CD4-positive, alpha-beta T cell treated with Interleukin-4 for 4 hours (primary cell): Measurements from ENCODE around the gene ATF7IP.

ENCODE experiments used
- DNase-seq: peaks from one replicate; pipeline ENCODE4 v3.0.0-alpha.2; 2020

ATF7IP gene

DNA sequence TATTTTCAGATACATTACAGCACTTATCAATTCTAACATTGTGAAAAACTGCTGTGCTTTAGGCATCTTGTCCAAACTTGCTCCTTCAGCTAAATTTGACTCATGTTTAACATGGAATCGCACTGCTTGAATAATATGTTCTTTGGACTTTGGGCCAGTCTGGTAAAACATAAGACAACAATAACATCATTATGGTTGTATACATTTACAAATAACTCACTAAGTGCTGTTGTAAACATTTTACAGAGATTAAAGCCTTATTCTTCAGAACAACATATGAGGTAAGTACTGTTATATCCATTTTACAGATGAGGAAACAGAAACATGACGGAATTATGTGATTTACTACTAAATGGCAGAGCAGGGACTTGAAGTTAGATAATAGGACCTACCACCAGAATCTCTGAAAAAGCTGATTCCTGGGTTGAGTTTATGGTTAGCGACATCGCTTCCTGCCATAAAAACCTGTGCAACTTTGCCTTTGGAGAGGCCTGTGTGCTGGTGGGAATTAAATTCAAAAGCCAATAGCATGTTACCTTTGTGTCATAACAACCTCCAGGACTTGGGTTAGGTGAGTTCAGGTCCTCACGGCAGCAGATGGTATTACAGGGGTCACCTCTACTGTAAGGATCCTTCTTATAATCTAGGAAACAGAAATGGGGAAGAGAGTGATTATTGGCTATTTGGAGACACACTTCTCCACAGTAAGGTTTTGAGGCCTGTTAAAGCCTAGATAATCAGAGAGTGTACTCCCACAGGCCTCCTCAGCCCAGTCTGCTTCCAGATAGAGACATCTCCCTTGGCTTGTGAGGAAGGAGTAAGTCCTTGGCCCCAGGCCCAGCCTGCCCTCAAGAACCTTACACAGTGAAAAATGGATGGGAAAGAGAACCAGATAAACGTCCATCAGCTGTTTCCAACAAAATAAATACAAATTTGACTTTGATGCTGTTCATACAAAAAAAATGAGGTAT lies 140.4 kb downstream of the ATF7IP start:
- DNase-seq = no peak

- no peak for DNase-seq
Measured at GRCh38 chr12:14510574-14510973, 145.1 kb downstream of the ATF7IP start.

DNA sequence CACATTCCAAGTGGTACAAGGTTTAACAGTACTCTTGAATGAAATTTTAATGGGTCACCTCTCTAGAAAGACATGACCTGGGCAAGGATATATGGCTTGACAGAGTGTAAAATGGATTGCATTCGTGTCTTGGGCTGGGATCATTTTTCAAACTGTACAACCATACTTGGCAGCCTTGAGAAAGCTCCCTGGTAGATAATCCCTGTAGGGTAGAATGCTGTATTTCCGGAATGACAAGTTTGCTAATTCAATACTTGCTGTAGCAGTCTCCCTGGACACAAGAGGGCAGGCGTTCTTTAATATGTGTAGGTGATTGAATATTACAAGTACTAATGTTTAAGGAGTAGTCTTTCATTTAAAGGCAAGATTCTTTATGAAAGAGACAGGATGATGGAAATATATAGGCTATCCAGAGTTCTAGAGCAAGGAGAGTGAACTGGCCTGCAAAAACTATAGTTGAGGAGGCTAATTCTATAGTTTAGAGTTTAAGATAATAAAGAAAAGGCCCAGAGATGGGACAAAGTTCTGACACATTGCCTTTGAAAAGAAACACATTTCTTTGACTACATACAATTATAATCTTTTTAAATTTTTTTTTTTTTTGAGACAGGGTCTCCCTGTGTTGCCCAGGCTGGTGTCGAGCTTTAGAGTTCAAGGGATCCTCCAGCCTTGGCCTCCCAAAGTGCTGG lies 148.8 kb downstream of the ATF7IP start:
- peak; percentile 3 for DNase-seq

DNA sequence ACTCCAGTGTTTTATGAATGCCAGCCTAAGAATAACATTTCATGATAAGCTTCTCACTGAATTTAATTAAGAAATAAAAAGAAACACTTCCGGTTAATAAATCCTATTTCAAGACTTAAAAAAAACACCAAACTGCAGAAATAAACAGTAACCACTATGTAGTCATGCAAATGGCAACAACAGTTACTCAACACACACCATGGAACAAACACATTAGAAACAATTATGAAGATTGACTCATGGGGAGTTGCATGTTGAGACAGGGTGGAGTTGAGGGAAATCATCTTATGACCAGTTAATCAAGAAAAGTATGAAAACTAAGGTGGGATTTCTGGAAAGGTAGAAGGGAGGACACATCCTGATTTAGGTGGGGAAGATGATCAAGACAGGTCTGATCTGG lies 149.5 kb downstream of the ATF7IP start:
- no peak for DNase-seq

DNA sequence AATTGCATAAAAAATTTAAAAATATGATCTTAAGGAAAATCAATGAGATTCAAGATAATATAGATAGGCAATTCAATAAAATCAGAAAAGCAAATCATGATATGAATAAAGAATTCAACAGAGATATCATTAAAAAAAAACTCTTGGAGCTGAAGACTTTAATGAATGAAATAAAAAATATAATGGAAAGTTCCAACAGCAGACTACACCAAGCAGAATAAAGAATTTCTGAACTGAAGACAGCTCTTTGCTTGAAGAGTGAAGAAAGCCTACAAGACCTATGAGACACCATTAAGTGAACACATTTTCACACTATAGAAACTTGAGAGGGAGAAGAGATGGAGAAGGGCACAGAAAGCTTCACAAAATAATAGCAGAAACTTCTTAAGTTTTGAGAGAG lies 156.3 kb downstream of the ATF7IP start:
- no peak for DNase-seq

DNA sequence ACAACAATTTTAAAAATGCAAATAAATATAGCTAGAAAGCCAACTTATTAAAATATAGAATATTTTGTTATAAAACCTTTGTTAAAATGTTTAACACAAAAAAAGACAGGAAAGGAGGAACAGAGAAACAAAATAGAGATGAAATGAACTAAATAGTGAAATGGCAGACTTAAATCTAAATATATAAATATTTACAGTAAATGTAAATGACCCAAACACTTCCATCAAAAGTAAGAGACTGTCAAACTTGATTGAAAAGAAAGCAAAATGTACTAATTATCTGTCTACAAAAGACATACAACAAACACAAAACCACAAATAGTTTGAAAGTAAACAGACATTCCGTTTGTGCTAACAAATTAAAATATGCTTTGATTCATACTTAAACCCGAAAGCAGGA lies 160.5 kb downstream of the ATF7IP start:
- DNase-seq = no peak

- DNase-seq = no peak
Measured at GRCh38 chr12:14532152-14532551, 166.7 kb downstream of the ATF7IP start.

DNA sequence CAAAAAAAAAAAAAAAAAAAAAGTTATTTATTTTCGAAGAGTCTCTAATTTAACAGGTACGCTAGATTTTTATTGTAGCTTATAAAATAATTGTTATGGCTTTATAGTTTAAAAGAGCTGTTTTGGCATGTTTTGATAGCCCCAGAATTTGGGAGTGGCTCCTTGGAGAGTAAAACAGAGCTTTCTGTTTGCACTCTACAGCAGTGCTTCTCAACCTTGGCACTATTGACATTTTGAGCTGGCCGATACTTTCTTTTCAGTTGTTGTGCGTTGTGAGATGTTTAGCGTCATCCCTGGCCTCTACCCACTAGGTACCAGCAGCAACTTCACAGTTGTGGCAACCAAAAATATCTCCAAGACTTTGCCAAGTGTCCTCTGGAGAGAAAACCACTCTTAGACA lies 171.6 kb downstream of the ATF7IP start:
- no peak for DNase-seq

GRCh38 chr12:14540801-14541462 lies 175.4 kb downstream of the ATF7IP start:
- no peak for DNase-seq

- DNase-seq = no peak
Measured at GRCh38 chr12:14545144-14546124, 180.0 kb downstream of the ATF7IP start.

DNA sequence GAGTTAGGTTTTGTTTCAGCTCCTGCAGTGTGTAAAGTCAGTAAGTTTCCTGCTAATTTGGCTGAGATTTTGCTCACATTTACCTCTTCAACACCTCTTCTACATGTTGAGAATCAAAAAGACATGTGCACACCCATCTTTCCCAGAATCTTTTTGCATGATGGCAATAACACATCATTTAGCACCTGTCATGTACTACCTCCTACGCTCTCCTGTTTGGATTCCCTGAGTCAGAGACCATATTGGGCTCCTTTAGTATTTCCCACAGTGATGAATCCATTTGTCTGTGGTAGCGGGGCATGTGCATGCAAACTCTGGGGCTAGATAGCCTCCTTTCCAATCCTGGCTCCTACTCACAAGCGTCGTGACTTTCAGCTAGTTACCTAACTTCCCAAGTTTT lies 182.1 kb downstream of the ATF7IP start:
- no peak for DNase-seq

- no peak for DNase-seq
Measured at GRCh38 chr12:14548609-14549008, 183.1 kb downstream of the ATF7IP start.
